SJCRH30 (cell line): Measurements from ENCODE around the gene CBR3. TPM values are rescaled to one million over a fixed set of nuclear protein-coding genes. Genes with fewer than 3 reads are reported as not detected.
A peak's percentile ranks its signal among the peaks of the same experiment; 100 is the strongest.

Source experiments
- DNase-seq, 2 experiments: peaks; one replicate each; pipeline ENCODE4 v3.0.0-alpha.2; 2015 to 2020
- H3K27ac ChIP-seq: fragments of 250-450 bp; sonication (Bioruptor Pico); 2 replicates; pipeline ENCODE4 v1.5.1; 2020; ENCODE audit warnings: mild to moderate bottlenecking, moderate library complexity
- H3K27me3 ChIP-seq: fragments of 250-450 bp; sonication (Bioruptor Pico); 2 replicates; pipeline ENCODE4 v1.5.1; 2020; ENCODE audit warnings: mild to moderate bottlenecking, moderate library complexity
- H3K36me3 ChIP-seq: fragments of 250-450 bp; sonication (Bioruptor Pico); 2 replicates; pipeline ENCODE4 v1.5.1; 2020; ENCODE audit warnings: mild to moderate bottlenecking, moderate library complexity
- H3K4me1 ChIP-seq: fragments of 250-450 bp; sonication (Bioruptor Pico); 2 replicates; pipeline ENCODE4 v1.5.1; 2020; ENCODE audit warnings: mild to moderate bottlenecking, moderate library complexity
- H3K4me3 ChIP-seq: fragments of 250-450 bp; sonication (Bioruptor Pico); 2 replicates; pipeline ENCODE4 v1.5.1; 2020; ENCODE audit warnings: mild to moderate bottlenecking, moderate library complexity
- H3K9me3 ChIP-seq: fragments of 250-450 bp; sonication (Bioruptor Pico); replicated peaks from 2 replicates; pipeline ENCODE4 v1.5.1; 2020; ENCODE audit warnings: mild to moderate bottlenecking, moderate library complexity
- total RNA-seq: library from RNA; depleted of rRNA; stranded (reverse); fragments of >200 nt; shearing (Covaris generic); gene quantifications from 2 replicates; pipeline ENCODE4 v1.2.3, GENCODE V29; 2014

CBR3 gene
- total RNA-seq, 1 experiment from 2014 or later = 2.4 TPM

- H3K9me3 ChIP-seq = no peaks in the 10 kb centered on the region
- H3K4me1 ChIP-seq = no peaks in the 10 kb centered on the region
- H3K27ac ChIP-seq = no peak overlapping the region; the same call in 1 of the 2 replicates
- H3K4me3 ChIP-seq = peak overlapping the region; percentile 29
- no peaks in the 10 kb centered on the region for H3K36me3 ChIP-seq
- H3K27me3 ChIP-seq = no peaks in the 10 kb centered on the region
- peak; percentile 86 to 92 for DNase-seq
These were observed 30.3 kb upstream of the CBR3 start for GRCh38 chr21:36104317-36105300.

GRCh38 chr21:36105327-36105842, 29.5 kb upstream of the CBR3 start:
- Histone ChIP-seq H3K27me3 (no peaks in the 10 kb centered on the region), H3K4me1 (no peaks in the 10 kb centered on the region), H3K36me3 (no peaks in the 10 kb centered on the region), H3K4me3 (peak overlapping the region; percentile 29), H3K9me3 (no peaks in the 10 kb centered on the region; the same call in 1 of the 2 replicates), H3K27ac (no peak overlapping the region; the same call in 1 of the 2 replicates)
- DNase-seq = peak in 1 of 2 experiments; percentile 20

- Histone ChIP-seq H3K27me3 (no peaks in the 10 kb centered on the region), H3K27ac (no peak overlapping the region), H3K4me3 (no peak overlapping the region), H3K9me3 (no peaks in the 10 kb centered on the region; the same call in 1 of the 2 replicates), H3K36me3 (no peaks in the 10 kb centered on the region), H3K4me1 (no peaks in the 10 kb centered on the region)
- DNase-seq = no peak
These were observed 25.0 kb upstream of the CBR3 start for GRCh38 chr21:36109868-36110267.

GRCh38 chr21:36111238-36111637, 23.6 kb upstream of the CBR3 start:
- no peaks in the 10 kb centered on the region; the same call in 1 of the 2 replicates for H3K9me3 ChIP-seq
- H3K4me3 ChIP-seq = no peak overlapping the region
- H3K4me1 ChIP-seq = no peaks in the 10 kb centered on the region
- H3K27ac ChIP-seq = no peak overlapping the region
- no peaks in the 10 kb centered on the region for H3K36me3 ChIP-seq
- peak in 1 of 2 experiments; percentile 27 for DNase-seq
- no peaks in the 10 kb centered on the region for H3K27me3 ChIP-seq

- H3K4me1 ChIP-seq = no peaks in the 10 kb centered on the region
- H3K27me3 ChIP-seq = no peaks in the 10 kb centered on the region
- H3K4me3 ChIP-seq = no peak overlapping the region
- DNase-seq = no peak
- no peaks in the 10 kb centered on the region for H3K36me3 ChIP-seq
- H3K27ac ChIP-seq = no peak overlapping the region
- H3K9me3 ChIP-seq = no peaks in the 10 kb centered on the region; the same call in 1 of the 2 replicates
These were observed 21.0 kb upstream of the CBR3 start for GRCh38 chr21:36113647-36114428.

GRCh38 chr21:36115138-36115730, 19.6 kb upstream of the CBR3 start:
- no peak overlapping the region for H3K27ac ChIP-seq
- H3K27me3 ChIP-seq = no peaks in the 10 kb centered on the region
- no peak for DNase-seq
- H3K36me3 ChIP-seq = no peaks in the 10 kb centered on the region
- H3K4me1 ChIP-seq = peaks cover under 1% of the 10 kb centered on the region; the same call in 1 of the 2 replicates
- H3K4me3 ChIP-seq = no peak overlapping the region
- H3K9me3 ChIP-seq = no peaks in the 10 kb centered on the region; the same call in 1 of the 2 replicates

GRCh38 chr21:36117286-36117741, 17.6 kb upstream of the CBR3 start:
- no peaks in the 10 kb centered on the region for H3K27me3 ChIP-seq
- no peak for DNase-seq
- H3K9me3 ChIP-seq = no peaks in the 10 kb centered on the region; the same call in 1 of the 2 replicates
- H3K27ac ChIP-seq = no peak overlapping the region
- H3K4me1 ChIP-seq = peaks cover 8% of the 10 kb centered on the region; the same call in 1 of the 2 replicates
- H3K4me3 ChIP-seq = no peak overlapping the region
- no peaks in the 10 kb centered on the region for H3K36me3 ChIP-seq

GRCh38 chr21:36120304-36120888, 14.5 kb upstream of the CBR3 start:
- H3K4me1 ChIP-seq = peaks cover 9% of the 10 kb centered on the region
- DNase-seq = peak; percentile 65 to 68
- no peak overlapping the region for H3K27ac ChIP-seq
- H3K36me3 ChIP-seq = no peaks in the 10 kb centered on the region
- no peaks in the 10 kb centered on the region; the same call in 1 of the 2 replicates for H3K9me3 ChIP-seq
- H3K4me3 ChIP-seq = no peak overlapping the region
- H3K27me3 ChIP-seq = no peaks in the 10 kb centered on the region

GRCh38 chr21:36122977-36123376, 11.9 kb upstream of the CBR3 start:
- no peaks in the 10 kb centered on the region for H3K27me3 ChIP-seq
- no peaks in the 10 kb centered on the region for H3K36me3 ChIP-seq
- DNase-seq = no peak
- no peaks in the 10 kb centered on the region for H3K9me3 ChIP-seq
- H3K4me1 ChIP-seq = peaks cover 13% of the 10 kb centered on the region
- no peak overlapping the region for H3K27ac ChIP-seq
- H3K4me3 ChIP-seq = no peak overlapping the region

GRCh38 chr21:36124395-36124794, 10.5 kb upstream of the CBR3 start:
- Histone ChIP-seq H3K27ac (no peak overlapping the region), H3K4me3 (no peak overlapping the region), H3K27me3 (no peaks in the 10 kb centered on the region), H3K9me3 (no peaks in the 10 kb centered on the region), H3K36me3 (no peaks in the 10 kb centered on the region), H3K4me1 (peaks cover 13% of the 10 kb centered on the region)
- no peak for DNase-seq

GRCh38 chr21:36125512-36126207, 9.2 kb upstream of the CBR3 start:
- Histone ChIP-seq H3K4me3 (no peak overlapping the region), H3K27me3 (no peaks in the 10 kb centered on the region), H3K36me3 (no peaks in the 10 kb centered on the region), H3K4me1 (peaks cover 8% of the 10 kb centered on the region), H3K27ac (no peak overlapping the region), H3K9me3 (no peaks in the 10 kb centered on the region)
- peak; percentile 53 to 80 for DNase-seq

- no peak for DNase-seq
- Histone ChIP-seq H3K36me3 (no peaks in the 10 kb centered on the region), H3K9me3 (no peaks in the 10 kb centered on the region), H3K27ac (no peak overlapping the region), H3K4me1 (peaks cover 5% of the 10 kb centered on the region), H3K4me3 (no peak overlapping the region), H3K27me3 (no peaks in the 10 kb centered on the region)
These were observed 8.7 kb upstream of the CBR3 start for GRCh38 chr21:36126208-36126565.

- Histone ChIP-seq H3K9me3 (no peaks in the 10 kb centered on the region), H3K4me1 (peaks cover 5% of the 10 kb centered on the region), H3K36me3 (no peaks in the 10 kb centered on the region), H3K27me3 (no peaks in the 10 kb centered on the region), H3K27ac (no peak overlapping the region), H3K4me3 (no peak overlapping the region)
- DNase-seq = no peak
These were observed 8.2 kb upstream of the CBR3 start for GRCh38 chr21:36126621-36127110.
